SU-DHL-6 (cell line): ENCODE measurements around the gene CHSY1.

Experiments used
- H2AFZ ChIP-seq: fragments of 200-600 bp; sonication (generic); 2 replicates; pipeline ENCODE4 v1.6.1; 2014; ENCODE audit warnings: low read depth, mild to moderate bottlenecking, moderate library complexity, mixed read lengths, antibody characterized with exemption, low read length; ENCODE audit not compliant: severe bottlenecking
- H3F3A ChIP-seq: fragments of 200-600 bp; shearing (Covaris generic); 2 replicates; pipeline ENCODE4 v1.6.0; 2016; ENCODE audit warnings: antibody characterized with exemption, mild to moderate bottlenecking; ENCODE audit not compliant: insufficient read depth
- H3K27ac ChIP-seq: fragments of 200-600 bp; sonication (generic); 2 replicates; pipeline ENCODE4 v1.5.1; 2016; ENCODE audit warnings: low read depth, mild to moderate bottlenecking, low read length, moderate library complexity, mixed read lengths
- H3K27me3 ChIP-seq: fragments of 200-600 bp; sonication (generic), shearing (Covaris generic); 2 replicates; pipeline ENCODE4 v1.6.0; 2014; ENCODE audit warnings: mild to moderate bottlenecking, low read length
- H3K36me3 ChIP-seq: fragments of 200-600 bp; sonication (generic); 2 replicates; pipeline ENCODE4 v1.6.1; 2014; ENCODE audit warnings: mild to moderate bottlenecking, low read length, mixed read lengths
- H3K4me2 ChIP-seq: fragments of 300-600, 200-600 bp; shearing (Covaris generic), sonication (generic); 2 replicates; pipeline ENCODE4 v1.6.0; 2014; ENCODE audit warnings: low read length, low read depth, mild to moderate bottlenecking; ENCODE audit not compliant: poor library complexity, severe bottlenecking
- H3K4me3 ChIP-seq: fragments of 200-600 bp; sonication (generic); 2 replicates; pipeline ENCODE4 v1.5.1; 2014; ENCODE audit warnings: antibody characterized with exemption, low read length, mild to moderate bottlenecking, mixed read lengths; ENCODE audit not compliant: insufficient read depth, poor library complexity, severe bottlenecking
- H3K79me2 ChIP-seq: fragments of 200-600 bp; sonication (generic); 2 replicates; pipeline ENCODE4 v1.6.1; 2014; ENCODE audit warnings: mild to moderate bottlenecking, low read length, moderate library complexity; ENCODE audit not compliant: insufficient read depth
- H3K9ac ChIP-seq: fragments of 200-600 bp; sonication (generic); 2 replicates; pipeline ENCODE4 v1.7.0; 2014; ENCODE audit warnings: mild to moderate bottlenecking, low read length
- H3K9me2 ChIP-seq: fragments of 200-600 bp; sonication (generic); replicated peaks from 2 replicates; pipeline ENCODE4 v1.6.1; 2014; ENCODE audit warnings: low read length; ENCODE audit not compliant: insufficient read depth
- H3K9me3 ChIP-seq: fragments of 200-600 bp; sonication (generic); 2 replicates; pipeline ENCODE4 v1.6.1; 2014; ENCODE audit warnings: low read length, mixed read lengths; ENCODE audit not compliant: insufficient read depth
- H4K20me1 ChIP-seq: fragments of 200-600 bp; sonication (generic); 2 replicates; pipeline ENCODE4 v1.6.1; 2014; ENCODE audit warnings: low read depth, mild to moderate bottlenecking, antibody characterized with exemption, low read length, moderate library complexity, mixed read lengths
- EZH2phosphoT487 ChIP-seq: fragments of 200-600 bp; sonication (generic), shearing (Covaris generic); conservative IDR thresholded peaks from 2 replicates; pipeline ENCODE4 v1.6.1; 2018; ENCODE audit warnings: mild to moderate bottlenecking, antibody characterized with exemption, low read length, moderate library complexity, mixed read lengths
- TF ChIP-seq, protein P1 (sequence below): fragments of 200-600 bp; sonication (generic); IDR thresholded peaks from one replicate; pipeline ENCODE4 v1.5.1; 2017; ENCODE audit warnings: antibody characterized with exemption, mild to moderate bottlenecking, low read length, moderate library complexity; ENCODE audit not compliant: insufficient read depth, poor library complexity, severe bottlenecking

The CHSY1 gene

DNA sequence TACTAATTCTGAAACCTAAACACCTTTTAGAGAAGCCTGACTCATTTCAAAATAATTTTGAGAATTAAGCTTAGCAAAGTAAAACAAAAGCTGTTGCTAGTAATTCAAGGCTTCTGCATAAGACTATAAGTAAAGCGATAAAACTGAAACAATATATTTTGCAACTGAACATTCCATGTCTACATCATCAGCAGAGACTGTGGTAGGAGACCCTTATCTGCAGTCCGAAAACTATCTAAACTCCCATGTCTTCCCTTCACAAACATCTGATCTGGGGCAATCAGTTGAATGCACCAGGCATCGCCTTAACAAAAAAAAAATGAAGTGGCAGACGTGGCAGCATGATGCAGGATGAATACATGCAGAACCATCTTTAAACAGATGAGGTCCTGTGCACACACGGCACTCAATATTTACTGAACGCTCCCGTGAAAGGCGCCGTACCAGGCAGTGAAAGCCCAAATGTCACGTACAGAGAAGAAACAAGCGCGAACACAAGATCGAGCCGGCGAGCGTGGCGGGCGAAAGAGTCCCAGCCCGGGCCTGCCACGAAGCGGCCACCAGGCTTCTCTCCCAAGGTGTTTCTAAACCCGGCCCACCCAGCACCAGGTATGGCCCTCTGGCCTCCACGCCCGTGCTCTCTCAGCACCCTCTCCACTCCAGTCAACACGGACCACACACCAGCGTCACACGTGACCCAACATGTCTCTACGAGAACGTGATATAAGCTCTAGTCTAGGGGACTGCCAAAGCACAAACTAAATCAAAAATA lies 63.0 kb downstream of the CHSY1 start:
- Histone ChIP-seq H3K4me2 (no peak overlapping the region), H2AFZ (no peak overlapping the region), H3K9me2 (no peaks in the 10 kb centered on the region), H3K79me2 (peaks cover 43% of the 10 kb centered on the region), H3K36me3 (no peaks in the 10 kb centered on the region), H3K27me3 (no peaks in the 10 kb centered on the region), H3K4me3 (no peak overlapping the region), H3K9ac (no peak overlapping the region), H3K9me3 (no peaks in the 10 kb centered on the region), H3K27ac (no peak overlapping the region), H3F3A (no peaks in the 10 kb centered on the region), H4K20me1 (0 out of 2 replicates have a peak, but pooled peaks cover 7% of the 10 kb centered on the region)
- TF ChIP-seq EZH2phosphoT487 = no peak
- TF ChIP-seq, protein P1, sequence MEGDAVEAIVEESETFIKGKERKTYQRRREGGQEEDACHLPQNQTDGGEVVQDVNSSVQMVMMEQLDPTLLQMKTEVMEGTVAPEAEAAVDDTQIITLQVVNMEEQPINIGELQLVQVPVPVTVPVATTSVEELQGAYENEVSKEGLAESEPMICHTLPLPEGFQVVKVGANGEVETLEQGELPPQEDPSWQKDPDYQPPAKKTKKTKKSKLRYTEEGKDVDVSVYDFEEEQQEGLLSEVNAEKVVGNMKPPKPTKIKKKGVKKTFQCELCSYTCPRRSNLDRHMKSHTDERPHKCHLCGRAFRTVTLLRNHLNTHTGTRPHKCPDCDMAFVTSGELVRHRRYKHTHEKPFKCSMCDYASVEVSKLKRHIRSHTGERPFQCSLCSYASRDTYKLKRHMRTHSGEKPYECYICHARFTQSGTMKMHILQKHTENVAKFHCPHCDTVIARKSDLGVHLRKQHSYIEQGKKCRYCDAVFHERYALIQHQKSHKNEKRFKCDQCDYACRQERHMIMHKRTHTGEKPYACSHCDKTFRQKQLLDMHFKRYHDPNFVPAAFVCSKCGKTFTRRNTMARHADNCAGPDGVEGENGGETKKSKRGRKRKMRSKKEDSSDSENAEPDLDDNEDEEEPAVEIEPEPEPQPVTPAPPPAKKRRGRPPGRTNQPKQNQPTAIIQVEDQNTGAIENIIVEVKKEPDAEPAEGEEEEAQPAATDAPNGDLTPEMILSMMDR = no peak

DNA sequence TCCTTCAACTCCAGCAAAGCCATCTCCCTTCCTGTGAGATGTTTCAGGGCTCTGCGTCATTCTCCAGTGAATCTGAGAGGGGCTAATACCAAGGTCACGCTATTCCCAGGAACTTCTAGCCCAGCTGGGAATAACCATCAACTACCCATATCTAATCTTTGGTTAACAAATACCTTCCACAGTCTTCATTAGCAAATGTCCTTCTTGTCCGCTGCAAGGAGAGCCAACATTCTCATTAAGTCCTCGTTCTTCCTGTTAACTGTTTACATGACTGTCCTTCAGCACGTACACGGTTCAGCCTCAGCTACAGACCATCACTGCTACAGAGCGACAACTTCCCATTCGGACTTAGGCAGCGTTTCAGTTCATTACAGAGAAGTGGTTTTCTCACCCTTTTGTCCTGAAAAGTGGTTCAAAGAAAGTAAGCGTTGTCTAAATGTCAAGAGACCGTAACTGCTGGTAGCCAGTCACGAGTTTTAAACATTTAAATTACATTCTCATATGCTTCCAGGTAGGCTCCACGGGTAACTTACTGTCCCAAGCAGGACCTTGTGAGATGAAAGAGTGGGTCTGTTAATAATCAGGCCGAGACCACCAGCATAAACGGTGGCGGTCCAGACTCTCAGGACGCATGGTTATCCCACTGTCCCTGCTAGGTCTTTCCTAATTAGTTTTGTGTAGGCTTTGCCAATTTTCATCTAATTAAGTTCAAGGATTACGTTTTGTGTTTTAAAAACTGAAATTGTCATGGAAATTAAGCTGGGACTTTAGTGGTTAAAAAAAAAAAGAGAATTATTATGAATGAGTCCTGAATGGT lies 63.8 kb downstream of the CHSY1 start:
- no peak overlapping the region for H2AFZ ChIP-seq
- H3F3A ChIP-seq = no peaks in the 10 kb centered on the region
- no peak overlapping the region for H3K4me2 ChIP-seq
- H3K79me2 ChIP-seq = peaks cover 39% of the 10 kb centered on the region
- H3K27ac ChIP-seq = no peak overlapping the region
- no peak for TF ChIP-seq EZH2phosphoT487
- TF ChIP-seq, protein P1 = no peak
- H3K9ac ChIP-seq = no peak overlapping the region
- H3K36me3 ChIP-seq = no peaks in the 10 kb centered on the region
- H3K9me2 ChIP-seq = no peaks in the 10 kb centered on the region
- H3K9me3 ChIP-seq = no peaks in the 10 kb centered on the region
- H4K20me1 ChIP-seq = 0 out of 2 replicates have a peak, but pooled peaks cover 7% of the 10 kb centered on the region
- no peak overlapping the region for H3K4me3 ChIP-seq
- H3K27me3 ChIP-seq = no peaks in the 10 kb centered on the region

DNA sequence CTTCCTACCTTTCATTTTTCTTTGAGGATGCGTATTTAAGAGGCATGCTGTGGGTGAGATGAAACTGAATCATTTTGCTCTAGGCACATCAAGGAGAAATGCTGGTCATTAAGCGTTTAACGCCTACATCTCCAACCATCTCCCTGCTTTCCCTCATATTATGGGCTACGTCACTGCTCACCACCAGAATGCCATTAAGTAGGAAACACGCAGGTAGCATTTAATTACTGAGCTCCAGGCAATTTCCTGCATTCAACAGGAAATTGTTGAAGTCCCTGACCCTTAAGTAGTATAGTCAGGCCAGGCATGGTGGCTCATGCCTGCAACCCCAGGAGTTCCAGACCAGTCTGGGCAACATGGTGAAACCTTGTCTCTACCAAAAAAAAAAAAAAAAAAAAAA lies 66.1 kb downstream of the CHSY1 start:
- no peak overlapping the region for H2AFZ ChIP-seq
- no peaks in the 10 kb centered on the region for H3K9me2 ChIP-seq
- TF ChIP-seq, protein P1 = no peak
- no peak for TF ChIP-seq EZH2phosphoT487
- H4K20me1 ChIP-seq = no peaks in the 10 kb centered on the region
- H3K4me2 ChIP-seq = no peak overlapping the region
- H3K4me3 ChIP-seq = no peak overlapping the region
- H3K36me3 ChIP-seq = no peaks in the 10 kb centered on the region
- H3K27me3 ChIP-seq = no peaks in the 10 kb centered on the region
- no peaks in the 10 kb centered on the region for H3F3A ChIP-seq
- H3K27ac ChIP-seq = no peak overlapping the region
- H3K9ac ChIP-seq = no peak overlapping the region
- H3K9me3 ChIP-seq = no peaks in the 10 kb centered on the region
- peaks cover 32% of the 10 kb centered on the region for H3K79me2 ChIP-seq
